Muscle layer of duodenum (tissue), 2 donors: ENCODE results near the gene NSMF.

ENCODE experiments used
- H3K27ac ChIP-seq: one replicate; pipeline ENCODE4 v1.7.0; 2013; ENCODE audit warnings: mild to moderate bottlenecking, low read length
- H3K27me3 ChIP-seq: one replicate; pipeline ENCODE4 v1.7.0; 2013; ENCODE audit warnings: low read depth, mild to moderate bottlenecking, control low read depth, low read length
- H3K36me3 ChIP-seq, 2 donors: one replicate each; pipeline ENCODE4 v1.7.0; 2013; ENCODE audit warnings: low read length in 2 of 2, control low read depth in 1 of 2, mild to moderate bottlenecking in 1 of 2; ENCODE audit not compliant: insufficient read depth in 2 of 2, control insufficient read depth in 1 of 2
- H3K4me1 ChIP-seq, 2 donors: one replicate each; pipeline ENCODE4 v1.7.0; 2013; ENCODE audit warnings: low read length in 2 of 2, mild to moderate bottlenecking in 2 of 2, control low read depth in 1 of 2, moderate library complexity in 1 of 2; ENCODE audit not compliant: insufficient read depth in 2 of 2, control insufficient read depth in 1 of 2
- H3K4me3 ChIP-seq, 2 donors: one replicate each; pipeline ENCODE4 v1.7.0; 2013; ENCODE audit warnings: low read length in 2 of 2, low read depth in 1 of 2, mild to moderate bottlenecking in 1 of 2
- H3K9me3 ChIP-seq, 2 donors: one replicate each; pipeline ENCODE4 v1.7.0; 2013; ENCODE audit warnings: low read length in 2 of 2, control low read depth in 1 of 2, mild to moderate bottlenecking in 1 of 2; ENCODE audit not compliant: control insufficient read depth in 1 of 2
- donor health status: healthy.

The NSMF gene

GRCh38 chr9:137397675-137398423, 61.3 kb downstream of the NSMF start:
- H3K9me3 ChIP-seq = no peaks in the 10 kb centered on the region
- H3K27ac ChIP-seq = no peak overlapping the region
- no peak overlapping the region for H3K4me3 ChIP-seq
- H3K36me3 ChIP-seq = peaks cover 0 to 13% of the 10 kb centered on the region in 2 donors
- H3K4me1 ChIP-seq = no peaks in the 10 kb centered on the region
- H3K27me3 ChIP-seq = no peaks in the 10 kb centered on the region
